ENCODE measurements around the gene RPUSD4. TPM values are rescaled to one million over a fixed set of nuclear protein-coding genes. Genes with fewer than 3 reads are reported as not detected.

RPUSD4 gene
- total RNA-seq, 1 experiment from 2014 or later: 39.7 TPM

DNA sequence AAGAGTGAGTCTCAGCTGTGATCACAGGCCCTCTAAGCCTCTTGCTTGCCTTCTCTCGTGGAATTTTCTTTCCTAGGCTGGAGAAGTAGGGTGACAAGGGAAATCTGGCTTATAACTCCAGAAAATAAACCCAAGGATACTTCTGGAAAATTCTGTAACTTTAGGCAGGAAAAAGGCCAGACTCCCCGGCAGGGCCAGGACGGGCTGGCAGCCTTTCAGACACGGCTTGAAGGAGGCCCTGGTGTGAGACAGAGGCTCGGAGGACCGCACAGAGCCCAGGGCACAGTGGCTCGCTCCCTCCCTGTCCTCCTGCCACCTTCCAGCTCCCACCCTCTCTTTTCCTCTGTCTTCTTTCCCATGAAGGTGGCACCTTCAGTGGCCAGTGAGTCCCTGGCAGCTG is 19.1 kb downstream of the RPUSD4 start:
- H3K9ac ChIP-seq (ENCODE audit: low read length): no peak overlapping the region
- H3K4me3 ChIP-seq (ENCODE audit: low read length): no peak overlapping the region
- intact Hi-C loops (cut with micrococcal nuclease): loop anchor here (5.0 kb wide), 1 partner anchor 60 kb away; no protein-coding TSS in a partner anchor
- POLR2A ChIA-PET (ENCODE audit: unreplicated experiment): no interaction called here
- H3K36me3 ChIP-seq (ENCODE audit: low read depth, low read length): peaks cover 44% of the 10 kb centered on the region
- H2AFZ ChIP-seq (ENCODE audit: low read length): no peak overlapping the region
- TF ChIP-seq, protein P1, sequence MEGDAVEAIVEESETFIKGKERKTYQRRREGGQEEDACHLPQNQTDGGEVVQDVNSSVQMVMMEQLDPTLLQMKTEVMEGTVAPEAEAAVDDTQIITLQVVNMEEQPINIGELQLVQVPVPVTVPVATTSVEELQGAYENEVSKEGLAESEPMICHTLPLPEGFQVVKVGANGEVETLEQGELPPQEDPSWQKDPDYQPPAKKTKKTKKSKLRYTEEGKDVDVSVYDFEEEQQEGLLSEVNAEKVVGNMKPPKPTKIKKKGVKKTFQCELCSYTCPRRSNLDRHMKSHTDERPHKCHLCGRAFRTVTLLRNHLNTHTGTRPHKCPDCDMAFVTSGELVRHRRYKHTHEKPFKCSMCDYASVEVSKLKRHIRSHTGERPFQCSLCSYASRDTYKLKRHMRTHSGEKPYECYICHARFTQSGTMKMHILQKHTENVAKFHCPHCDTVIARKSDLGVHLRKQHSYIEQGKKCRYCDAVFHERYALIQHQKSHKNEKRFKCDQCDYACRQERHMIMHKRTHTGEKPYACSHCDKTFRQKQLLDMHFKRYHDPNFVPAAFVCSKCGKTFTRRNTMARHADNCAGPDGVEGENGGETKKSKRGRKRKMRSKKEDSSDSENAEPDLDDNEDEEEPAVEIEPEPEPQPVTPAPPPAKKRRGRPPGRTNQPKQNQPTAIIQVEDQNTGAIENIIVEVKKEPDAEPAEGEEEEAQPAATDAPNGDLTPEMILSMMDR (conservative IDR thresholded peaks at IDR 0.05; ENCODE audit: low read depth, low read length): no peak
- TF ChIP-seq EZH2 (IDR thresholded peaks at IDR 0.05; ENCODE audit: low read length, unreplicated experiment) (no peak), EZH2phosphoT487 (IDR thresholded peaks at IDR 0.05; ENCODE audit: borderline replicate concordance, low read length) (no peak)
- H3K9me2 ChIP-seq (replicated peaks; ENCODE audit: low read length): no peaks in the 10 kb centered on the region
- no peak overlapping the region for H3K4me2 ChIP-seq (ENCODE audit: low read length)
- H3K27ac ChIP-seq (ENCODE audit: low read length): no peak overlapping the region
- no peak for DNase-seq
- no peaks in the 10 kb centered on the region for H3F3A ChIP-seq (ENCODE audit: low read length, unreplicated experiment)
- H4K20me1 ChIP-seq (ENCODE audit: low read length): peaks cover 4% of the 10 kb centered on the region; the same call in 1 of the 2 replicates
- CTCF ChIA-PET: no interaction called here
- no peaks in the 10 kb centered on the region for H3K9me3 ChIP-seq (ENCODE audit: low read length)
- H3K27me3 ChIP-seq (ENCODE audit: low read length): no peaks in the 10 kb centered on the region
- H3K79me2 ChIP-seq (ENCODE audit: low read length): no peaks in the 10 kb centered on the region
- no TSS peak for BruUV-seq (replicated peaks)
- no peaks in the 10 kb centered on the region for H3K4me1 ChIP-seq (ENCODE audit: insufficient read depth, low read length)
- no peak for ATAC-seq

GRCh38 chr11:126191379-126192073 is 19.9 kb downstream of the RPUSD4 start:
- ATAC-seq (no peak), DNase-seq (no peak)
- no peak overlapping the region for H3K4me3 ChIP-seq (ENCODE audit: low read length)
- POLR2A ChIA-PET (ENCODE audit: unreplicated experiment): no interaction called here
- no peaks in the 10 kb centered on the region for H3K9me2 ChIP-seq (replicated peaks; ENCODE audit: low read length)
- H3K36me3 ChIP-seq (ENCODE audit: low read depth, low read length): peaks cover 36% of the 10 kb centered on the region
- no peak overlapping the region for H3K27ac ChIP-seq (ENCODE audit: low read length)
- no peaks in the 10 kb centered on the region for H3K27me3 ChIP-seq (ENCODE audit: low read length)
- H3K4me1 ChIP-seq (ENCODE audit: insufficient read depth, low read length): no peaks in the 10 kb centered on the region
- H3F3A ChIP-seq (ENCODE audit: low read length, unreplicated experiment): no peaks in the 10 kb centered on the region
- no peaks in the 10 kb centered on the region for H3K9me3 ChIP-seq (ENCODE audit: low read length)
- no peaks in the 10 kb centered on the region for H3K79me2 ChIP-seq (ENCODE audit: low read length)
- no peak overlapping the region for H3K9ac ChIP-seq (ENCODE audit: low read length)
- H2AFZ ChIP-seq (ENCODE audit: low read length): no peak overlapping the region
- BruUV-seq (replicated peaks): no TSS peak
- CTCF ChIA-PET: no interaction called here
- intact Hi-C loops (cut with micrococcal nuclease): loop anchor here (5.0 kb wide), 1 partner anchor 59 kb away; no protein-coding TSS in a partner anchor
- H4K20me1 ChIP-seq (ENCODE audit: low read length): peaks cover 4% of the 10 kb centered on the region; the same call in 1 of the 2 replicates
- no peak overlapping the region for H3K4me2 ChIP-seq (ENCODE audit: low read length)
- TF ChIP-seq EZH2phosphoT487 (IDR thresholded peaks at IDR 0.05; ENCODE audit: borderline replicate concordance, low read length): no peak
- TF ChIP-seq, protein P1 (conservative IDR thresholded peaks at IDR 0.05; ENCODE audit: low read depth, low read length): no peak
- TF ChIP-seq EZH2 (IDR thresholded peaks at IDR 0.05; ENCODE audit: low read length, unreplicated experiment): no peak

DNA sequence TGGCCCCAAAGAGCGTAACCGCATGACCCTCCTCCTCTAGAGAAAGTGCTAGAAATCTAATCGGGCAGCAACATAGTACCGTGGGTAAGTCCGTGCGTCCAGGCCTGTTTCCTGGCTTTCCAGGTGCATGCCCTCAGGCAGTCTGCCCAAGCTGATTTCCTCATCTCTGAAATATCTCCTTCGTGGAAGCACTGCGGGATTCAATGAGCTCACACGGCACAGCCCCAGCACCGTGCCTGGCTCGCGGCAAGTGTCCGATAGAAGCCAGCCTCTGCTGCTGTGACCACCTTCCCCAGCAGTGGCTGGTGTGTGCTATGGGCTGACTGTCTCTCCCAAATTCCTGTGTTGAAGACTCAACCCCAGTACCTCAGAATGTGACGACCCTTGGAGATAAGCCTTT is 20.7 kb downstream of the RPUSD4 start:
- intact Hi-C loops (cut with micrococcal nuclease): loop anchor here (5.0 kb wide), 1 partner anchor 58 kb away; no protein-coding TSS in a partner anchor
- no peak overlapping the region for H3K4me3 ChIP-seq (ENCODE audit: low read length)
- no peak overlapping the region for H3K27ac ChIP-seq (ENCODE audit: low read length)
- H3K9ac ChIP-seq (ENCODE audit: low read length): no peak overlapping the region
- ATAC-seq: no peak
- no peaks in the 10 kb centered on the region for H3K9me3 ChIP-seq (ENCODE audit: low read length)
- H3K79me2 ChIP-seq (ENCODE audit: low read length): no peaks in the 10 kb centered on the region
- H3F3A ChIP-seq (ENCODE audit: low read length, unreplicated experiment): no peaks in the 10 kb centered on the region
- no peaks in the 10 kb centered on the region for H3K9me2 ChIP-seq (replicated peaks; ENCODE audit: low read length)
- peaks cover 4% of the 10 kb centered on the region; the same call in 1 of the 2 replicates for H4K20me1 ChIP-seq (ENCODE audit: low read length)
- H3K36me3 ChIP-seq (ENCODE audit: low read depth, low read length): peaks cover 36% of the 10 kb centered on the region
- no peak for DNase-seq
- TF ChIP-seq EZH2 (IDR thresholded peaks at IDR 0.05; ENCODE audit: low read length, unreplicated experiment): no peak
- no peak for TF ChIP-seq EZH2phosphoT487 (IDR thresholded peaks at IDR 0.05; ENCODE audit: borderline replicate concordance, low read length)
- TF ChIP-seq, protein P1 (conservative IDR thresholded peaks at IDR 0.05; ENCODE audit: low read depth, low read length): no peak
- no peaks in the 10 kb centered on the region for H3K4me1 ChIP-seq (ENCODE audit: insufficient read depth, low read length)
- no TSS peak for BruUV-seq (replicated peaks)
- no peaks in the 10 kb centered on the region for H3K27me3 ChIP-seq (ENCODE audit: low read length)
- H3K4me2 ChIP-seq (ENCODE audit: low read length): no peak overlapping the region
- ChIA-PET POLR2A (ENCODE audit: unreplicated experiment) (no interaction called here), CTCF (no interaction called here)
- no peak overlapping the region for H2AFZ ChIP-seq (ENCODE audit: low read length)

Data from PC-3 (cell line).